ENCODE measurements around the gene ZSWIM1. TPM values are rescaled to one million over a fixed set of nuclear protein-coding genes. Genes with fewer than 3 reads are reported as not detected.
A peak's percentile ranks its signal among the peaks of the same experiment; 100 is the strongest.
"Not testable (repeated sequence)": the region's sequence is repeated elsewhere in the genome, so short reads cannot be mapped to it uniquely, and the experiment has no call there.

Gene ZSWIM1
- total RNA-seq, 1 experiment from 2014 or later = 20.2 TPM

- no peak for DNase-seq (ENCODE audit: low spot score)
Measured at GRCh38 chr20:45927071-45927878, 46.2 kb downstream of the ZSWIM1 start.

GRCh38 chr20:45931680-45932079 is 50.7 kb downstream of the ZSWIM1 start:
- not testable (repeated sequence) for DNase-seq (ENCODE audit: low spot score)

- DNase-seq (ENCODE audit: low spot score) = peak; percentile 91
Measured at GRCh38 chr20:45933266-45934045, 52.4 kb downstream of the ZSWIM1 start.

GRCh38 chr20:45934046-45934585 is 53.1 kb downstream of the ZSWIM1 start:
- DNase-seq (ENCODE audit: low spot score) = no peak

Other genes starting within 250 kb of the ZSWIM1 start
- not detected in 2 replicates for gene WFDC9, start 249.9 kb upstream of the ZSWIM1 start, total RNA-seq (2014; rRNA removed; shearing (Covaris generic))
- gene WFDC11, start 211.0 kb upstream of the ZSWIM1 start, total RNA-seq (2014; rRNA removed; shearing (Covaris generic)) = not detected in 2 replicates
- gene WFDC13, start 179.2 kb upstream of the ZSWIM1 start, total RNA-seq (2014; rRNA removed; shearing (Covaris generic)) = not detected in 2 replicates
- gene WFDC10B, start 176.2 kb upstream of the ZSWIM1 start, total RNA-seq (2014; rRNA removed; shearing (Covaris generic)) = not detected in 2 replicates
- gene SPINT4, start 158.9 kb upstream of the ZSWIM1 start, total RNA-seq (2014; rRNA removed; shearing (Covaris generic)) = not detected in 2 replicates
- not detected in 2 replicates for gene WFDC3, start 89.3 kb upstream of the ZSWIM1 start, total RNA-seq (2014; rRNA removed; shearing (Covaris generic))
- gene DNTTIP1, start 89.3 kb upstream of the ZSWIM1 start, total RNA-seq (2014; rRNA removed; shearing (Covaris generic)) = 26.2 and 33.2 TPM in 2 replicates
- 284 and 289 TPM in 2 replicates for gene UBE2C, start 68.6 kb upstream of the ZSWIM1 start, total RNA-seq (2014; rRNA removed; shearing (Covaris generic))
- 0.15 and 0.18 TPM in 2 replicates for gene TNNC2, start 53.9 kb upstream of the ZSWIM1 start, total RNA-seq (2014; rRNA removed; shearing (Covaris generic))
- 30.8 and 31.2 TPM in 2 replicates for gene SNX21, start 47.4 kb upstream of the ZSWIM1 start, total RNA-seq (2014; rRNA removed; shearing (Covaris generic))
- gene ACOT8, start 23.8 kb upstream of the ZSWIM1 start, total RNA-seq (2014; rRNA removed; shearing (Covaris generic)) = 93.1 and 95.4 TPM in 2 replicates
- gene ZSWIM3, start 23.6 kb upstream of the ZSWIM1 start, total RNA-seq (2014; rRNA removed; shearing (Covaris generic)) = 2.3 and 2.9 TPM in 2 replicates
- 7.1 and 10.4 TPM in 2 replicates for gene SPATA25, start 6.4 kb downstream of the ZSWIM1 start, total RNA-seq (2014; rRNA removed; shearing (Covaris generic))
- gene NEURL2, start 10.0 kb downstream of the ZSWIM1 start, total RNA-seq (2014; rRNA removed; shearing (Covaris generic)) = 8.9 and 11.4 TPM in 2 replicates
- gene CTSA, start 10.1 kb downstream of the ZSWIM1 start, total RNA-seq (2014; rRNA removed; shearing (Covaris generic)) = 151 and 162 TPM in 2 replicates
- gene PLTP, start 30.9 kb downstream of the ZSWIM1 start, total RNA-seq (2014; rRNA removed; shearing (Covaris generic)) = 1.0 and 2.1 TPM in 2 replicates
- gene PCIF1, start 53.5 kb downstream of the ZSWIM1 start, total RNA-seq (2014; rRNA removed; shearing (Covaris generic)) = 25.5 and 31.7 TPM in 2 replicates
- gene ZNF335, start 91.0 kb downstream of the ZSWIM1 start, total RNA-seq (2014; rRNA removed; shearing (Covaris generic)) = 39.2 and 44.8 TPM in 2 replicates
- gene MMP9, start 127.7 kb downstream of the ZSWIM1 start, total RNA-seq (2014; rRNA removed; shearing (Covaris generic)) = not detected in 2 replicates
- not detected in 2 replicates for gene SLC12A5, start 148.0 kb downstream of the ZSWIM1 start, total RNA-seq (2014; rRNA removed; shearing (Covaris generic))
- 20.3 and 21.0 TPM in 2 replicates for gene NCOA5, start 208.7 kb downstream of the ZSWIM1 start, total RNA-seq (2014; rRNA removed; shearing (Covaris generic))
- not detected in 2 replicates for gene CD40, start 237.1 kb downstream of the ZSWIM1 start, total RNA-seq (2014; rRNA removed; shearing (Covaris generic))